GM10847 (cell line): Measurements from ENCODE around the gene INSRR.
A peak's percentile ranks its signal among the peaks of the same experiment; 100 is the strongest.

ENCODE experiments used
- POLR2A ChIP-seq: IDR thresholded peaks from 2 replicates; pipeline ENCODE4 v1.6.1; 2011; ENCODE audit not compliant: insufficient read length; ENCODE audit errors: extremely low read depth

INSRR gene

DNA sequence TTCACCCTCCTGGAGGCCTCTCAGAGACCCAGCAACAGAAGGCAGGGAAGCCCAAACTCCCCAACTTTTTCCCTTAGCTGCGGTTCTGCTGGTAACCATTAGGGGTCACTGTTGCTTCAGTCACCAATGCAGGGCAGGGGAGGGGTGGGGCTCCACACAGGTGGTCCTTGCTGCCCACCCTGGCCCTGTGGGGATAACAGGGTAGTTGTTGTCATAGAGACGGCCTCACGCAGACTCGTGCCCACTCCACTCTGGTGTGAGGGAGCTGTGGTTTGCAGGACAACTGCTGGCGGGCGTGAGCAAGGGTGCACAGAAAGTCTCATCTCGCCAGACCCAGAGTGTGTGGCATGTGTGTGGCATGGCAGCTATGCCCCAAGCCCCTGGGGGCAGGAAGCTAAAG lies 19.9 kb downstream of the INSRR start:
- no peak for TF ChIP-seq POLR2A

DNA sequence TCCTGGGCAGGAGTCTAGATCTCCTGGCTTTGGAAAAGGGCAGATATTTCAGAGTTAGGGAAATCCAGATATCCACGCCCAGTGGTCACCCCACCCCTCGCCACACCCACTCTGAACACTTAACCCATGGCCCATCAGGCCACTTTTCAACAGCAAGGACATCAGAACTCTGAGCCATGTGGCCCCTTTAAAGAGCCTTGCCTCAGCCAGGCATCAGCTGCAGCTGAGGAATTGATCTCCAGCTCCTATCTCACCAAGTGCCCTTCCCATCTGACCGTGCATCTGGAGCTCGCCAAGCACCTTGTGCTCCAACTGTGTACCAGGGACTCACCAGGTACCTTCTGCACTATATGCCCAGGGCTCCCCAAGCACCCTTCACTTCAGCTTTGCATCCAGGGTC lies 22.0 kb downstream of the INSRR start:
- TF ChIP-seq POLR2A, result no peak

GRCh38 chr1:156836041-156836654 lies 22.8 kb downstream of the INSRR start:
- TF ChIP-seq POLR2A, result no peak

DNA sequence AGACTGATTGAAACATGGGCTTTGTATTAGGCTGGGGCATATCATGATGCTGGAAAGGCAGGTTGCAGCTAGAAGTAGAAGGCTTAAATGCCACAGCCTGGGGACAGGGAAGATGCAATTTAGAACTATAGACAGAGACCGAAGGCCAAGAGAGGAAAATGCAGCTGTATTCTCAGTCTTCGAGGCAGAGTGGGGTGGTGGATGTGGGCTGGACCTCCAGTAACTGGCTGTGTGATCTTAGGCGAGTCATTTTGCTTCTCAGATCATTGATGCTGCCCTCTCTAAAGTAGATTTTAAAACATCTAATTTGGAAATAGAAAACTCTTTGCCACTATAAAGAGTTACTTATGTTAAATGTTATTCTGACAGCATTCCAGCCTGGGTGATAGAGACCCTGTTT lies 24.6 kb downstream of the INSRR start:
- no peak for TF ChIP-seq POLR2A

DNA sequence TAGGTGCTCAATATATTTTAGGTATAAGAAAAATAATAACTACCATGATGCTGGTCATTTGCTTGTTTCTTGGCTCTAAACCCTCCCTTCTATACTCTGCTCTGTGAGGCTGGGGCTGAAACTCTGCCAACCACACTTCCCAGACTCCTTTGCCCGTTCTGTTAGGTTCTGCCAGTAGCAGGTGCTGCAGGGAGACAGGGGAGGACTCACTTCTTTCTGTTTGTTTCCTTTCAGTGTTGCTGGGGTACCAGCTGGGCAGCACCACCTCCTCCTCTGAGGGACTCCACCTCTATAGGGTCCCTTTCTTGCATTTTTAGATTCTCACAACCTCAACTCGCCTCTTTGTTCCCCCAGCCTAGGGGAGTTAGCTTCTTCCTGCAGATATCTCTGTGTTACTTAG lies 25.3 kb downstream of the INSRR start:
- no peak for TF ChIP-seq POLR2A

DNA sequence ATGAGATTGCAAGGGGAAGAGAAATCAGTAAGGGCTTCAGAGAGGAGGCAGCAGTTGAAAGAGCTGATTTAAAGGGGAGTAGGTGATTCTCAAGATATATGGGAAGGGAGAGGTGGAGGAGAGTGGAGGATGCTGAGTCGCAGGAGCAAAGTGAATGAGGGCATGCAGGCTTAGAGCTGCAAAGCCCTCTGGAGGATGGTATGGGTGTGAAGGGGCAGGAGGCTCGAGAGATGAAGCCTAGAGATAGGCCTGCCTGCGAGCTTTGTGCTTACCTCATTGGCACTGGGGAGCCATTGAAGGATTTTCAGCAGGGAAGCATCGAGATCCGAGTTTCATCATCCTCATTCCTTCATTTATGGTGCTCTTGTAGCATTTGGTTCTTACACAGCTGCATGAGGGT lies 26.5 kb downstream of the INSRR start:
- TF ChIP-seq POLR2A, result no peak

GRCh38 chr1:156828400-156829124 lies 30.4 kb downstream of the INSRR start:
- TF ChIP-seq POLR2A, result no peak

GRCh38 chr1:156826630-156827029 lies 32.3 kb downstream of the INSRR start:
- TF ChIP-seq POLR2A, result no peak

GRCh38 chr1:156823210-156823790 lies 35.6 kb downstream of the INSRR start:
- TF ChIP-seq POLR2A, result no peak

DNA sequence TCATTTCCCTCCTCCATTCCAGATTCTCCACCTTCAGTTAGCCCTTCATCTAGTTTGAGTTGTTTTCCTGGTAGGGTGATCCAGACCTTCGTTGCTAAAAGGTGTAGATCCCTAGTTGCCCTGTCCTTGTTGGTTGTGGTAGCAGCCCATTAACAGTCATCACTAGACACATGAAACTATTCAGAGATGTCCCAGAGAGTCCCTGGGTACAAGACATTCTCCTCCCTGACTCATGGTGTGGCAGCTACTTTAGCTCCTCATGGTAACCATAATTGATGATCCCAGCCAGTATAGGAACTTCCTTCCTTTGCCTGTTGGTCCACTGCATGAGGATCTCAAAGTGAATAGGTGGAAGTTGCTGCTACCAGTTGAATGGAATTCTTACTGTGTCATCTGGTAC lies 36.2 kb downstream of the INSRR start:
- no peak for TF ChIP-seq POLR2A

DNA sequence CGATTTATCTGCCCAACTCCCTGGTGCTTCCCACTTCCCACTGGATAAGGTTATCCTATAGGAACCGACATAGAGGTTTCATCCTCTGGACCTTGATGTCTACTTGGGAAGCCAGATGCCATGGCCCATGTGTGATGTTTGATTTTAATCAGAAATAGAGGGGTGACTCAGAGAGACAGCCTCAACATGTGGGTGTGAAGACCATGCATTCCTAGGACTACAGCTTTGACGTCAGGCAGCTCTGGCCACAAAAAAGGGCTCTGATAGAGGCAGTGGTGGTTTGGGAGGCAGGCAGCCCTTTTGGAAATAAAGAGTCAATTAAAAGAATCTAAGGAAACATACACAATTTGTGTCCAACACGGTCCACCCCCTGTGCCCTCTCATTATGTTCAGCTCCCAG lies 37.1 kb downstream of the INSRR start:
- TF ChIP-seq POLR2A, result no peak

DNA sequence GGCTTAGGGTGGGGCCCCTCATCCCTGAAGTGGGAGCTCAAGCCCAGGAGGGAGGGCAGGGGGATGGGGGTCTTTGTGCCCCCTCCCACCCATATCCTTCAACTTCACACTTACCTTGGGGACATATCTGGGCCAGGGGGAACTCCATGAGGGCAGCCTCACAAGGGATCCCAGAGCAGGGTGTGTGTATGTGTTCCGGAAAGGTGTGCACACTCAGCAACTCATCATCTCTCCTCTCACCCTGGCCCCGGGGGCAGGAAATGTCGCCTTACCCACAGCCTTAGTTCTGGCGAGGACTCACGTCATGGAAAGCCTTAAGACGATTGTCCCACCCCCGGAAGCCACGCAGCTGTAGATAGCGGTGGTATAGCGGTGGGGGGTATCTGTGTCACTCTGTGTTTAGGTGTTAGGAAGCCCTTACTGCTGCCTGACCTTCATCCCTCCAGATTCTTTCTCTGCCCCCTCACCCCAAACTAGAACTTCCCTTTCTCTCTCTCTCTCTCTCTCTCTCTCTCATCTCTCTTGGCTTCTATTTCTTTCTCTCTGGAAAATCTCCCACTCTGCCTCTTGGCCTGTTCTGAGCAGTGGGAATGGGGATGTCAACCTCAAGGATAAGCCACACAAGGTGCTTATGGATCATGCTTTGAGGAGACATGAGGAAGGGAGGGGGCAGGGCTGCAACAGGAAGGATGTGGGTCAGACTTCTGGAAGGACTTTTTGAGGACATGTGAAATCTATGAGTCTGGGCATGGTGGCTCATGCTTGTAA lies 42.2 kb downstream of the INSRR start, which contains the start of gene SH2D2A:
TSS of gene SH2D2A (minus strand) at position 288 of the 768 bp plus-strand sequence. CDS start at position 148, 140 bp downstream.
- TF ChIP-seq POLR2A, result peak; percentile 27

GRCh38 chr1:156815961-156816422 lies 42.9 kb downstream of the INSRR start:
- TF ChIP-seq POLR2A, result no peak

DNA sequence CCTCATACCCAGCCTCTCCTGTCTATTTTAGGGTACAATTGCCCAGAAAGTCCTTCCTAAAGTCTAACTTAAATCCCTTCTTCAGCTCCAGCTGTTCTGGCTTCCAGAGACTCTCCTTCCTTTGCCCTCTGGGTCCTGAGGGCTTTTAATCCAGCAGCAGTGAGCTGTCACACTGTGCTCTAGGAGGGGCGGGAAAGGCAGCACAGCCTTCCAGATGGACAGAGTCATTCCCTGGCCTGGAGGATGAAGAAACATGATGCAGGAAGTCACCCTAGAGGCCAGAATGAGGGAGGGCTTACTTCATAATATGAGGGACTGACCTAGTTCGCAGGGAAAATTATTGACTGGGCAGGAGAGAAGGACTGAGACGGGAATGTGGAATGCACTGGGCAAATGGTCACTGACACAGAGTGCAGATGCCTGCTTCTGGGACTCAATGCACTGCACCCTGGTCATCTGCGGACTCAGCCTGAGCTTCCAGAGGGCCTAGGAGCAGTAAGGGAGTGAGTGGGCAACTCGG lies 43.5 kb downstream of the INSRR start:
- TF ChIP-seq POLR2A, result no peak

DNA sequence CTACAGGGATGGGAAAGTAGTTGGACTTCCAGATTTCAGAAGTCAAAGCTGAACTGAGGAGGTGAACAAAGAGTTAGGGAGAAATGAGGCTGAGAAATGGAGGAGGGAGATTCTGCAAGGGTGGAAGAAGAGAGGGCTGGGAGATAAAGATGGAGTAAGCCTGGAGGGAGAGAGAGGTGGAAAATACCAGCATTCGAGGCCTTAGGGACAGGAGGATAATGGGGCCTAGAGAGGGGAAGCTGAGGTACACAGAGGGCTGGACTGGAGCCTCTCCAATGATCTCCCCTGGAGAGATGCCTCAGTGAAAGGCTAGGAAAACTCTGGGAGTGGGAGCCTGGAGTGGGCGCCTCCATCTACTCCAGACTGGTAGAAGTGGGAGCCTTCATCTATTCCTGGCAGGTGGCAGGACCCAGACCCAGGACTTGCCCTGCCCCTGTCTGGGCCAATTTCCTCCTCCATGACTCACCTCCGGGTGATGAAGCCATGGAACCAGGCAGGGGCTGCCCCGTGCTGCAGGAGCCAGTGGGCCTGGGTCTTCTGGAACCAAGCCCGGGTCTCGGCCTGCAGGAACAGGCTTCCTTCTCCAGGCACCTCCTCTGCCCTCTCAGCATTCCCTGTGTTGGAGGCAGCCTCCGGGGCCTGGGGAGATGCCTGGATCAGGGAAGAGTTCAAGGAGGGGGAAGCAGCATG lies 44.2 kb downstream of the INSRR start:
- TF ChIP-seq POLR2A, result no peak
